GM12892 (cell line): ENCODE results near the gene RPGRIP1L.

ENCODE experiments used
- POLR2A ChIP-seq: IDR thresholded peaks from 2 replicates; pipeline ENCODE4 v1.6.1; 2011; ENCODE audit warnings: low read depth, low read length, control low read depth
- POLR2AphosphoS5 ChIP-seq: IDR thresholded peaks from 2 replicates; pipeline ENCODE4 v1.6.1; 2011; ENCODE audit warnings: low read depth, low read length, control low read depth
- TAF1 ChIP-seq: IDR thresholded peaks from 2 replicates; pipeline ENCODE4 v1.6.1; 2011; ENCODE audit warnings: low read depth, mild to moderate bottlenecking, control low read depth, low read length, borderline replicate concordance

- TF ChIP-seq POLR2AphosphoS5 = no peak
- TF ChIP-seq TAF1 = no peak
- no peak for TF ChIP-seq POLR2A
Measured at GRCh38 chr16:53651357-53651756, 52.3 kb downstream of the RPGRIP1L start.
